Osteoblast (primary cell): ENCODE data around the gene TULP4. TPM values are rescaled to one million over a fixed set of nuclear protein-coding genes. Genes with fewer than 3 reads are reported as not detected.
A peak's percentile ranks its signal among the peaks of the same experiment; 100 is the strongest.

Experiments used
- DNase-seq: peaks from one replicate; pipeline ENCODE4 v3.0.0; 2011; ENCODE audit warnings: low spot score, mixed read lengths; ENCODE audit not compliant: insufficient read length; ENCODE audit errors: missing footprints
- H2AFZ ChIP-seq: 2 replicates; pipeline ENCODE4 v1.6.0; 2011; ENCODE audit warnings: mild to moderate bottlenecking, low read length
- H3K27ac ChIP-seq: 2 replicates; pipeline ENCODE4 v1.5.1; 2011; ENCODE audit warnings: mild to moderate bottlenecking, low read depth, low read length, moderate library complexity
- H3K27me3 ChIP-seq: 2 replicates; pipeline ENCODE4 v1.6.0; 2012; ENCODE audit warnings: mild to moderate bottlenecking, control low read depth, inconsistent platforms, low read length, moderate library complexity; ENCODE audit not compliant: insufficient read depth
- H3K36me3 ChIP-seq: 2 replicates; pipeline ENCODE4 v1.5.1; 2011; ENCODE audit warnings: mild to moderate bottlenecking, low read length, control low read depth, moderate library complexity; ENCODE audit not compliant: insufficient read depth
- H3K4me1 ChIP-seq: 2 replicates; pipeline ENCODE4 v1.5.1; 2011; ENCODE audit warnings: mild to moderate bottlenecking, low read length, control low read depth, moderate library complexity; ENCODE audit not compliant: insufficient read depth
- H3K4me2 ChIP-seq: 2 replicates; pipeline ENCODE4 v1.6.0; 2011; ENCODE audit warnings: mild to moderate bottlenecking, low read length; ENCODE audit not compliant: insufficient read depth
- H3K4me3 ChIP-seq: fragments of 200-600 bp; sonication (generic); 3 replicates; pipeline ENCODE4 v1.5.1; 2012; ENCODE audit warnings: mild to moderate bottlenecking, low read length, inconsistent platforms; ENCODE audit not compliant: insufficient read depth
- H3K79me2 ChIP-seq: 2 replicates; pipeline ENCODE4 v1.6.0; 2012; ENCODE audit warnings: mild to moderate bottlenecking, low read length, control low read depth, inconsistent platforms; ENCODE audit not compliant: insufficient read depth
- H3K9me3 ChIP-seq: 2 replicates; pipeline ENCODE4 v1.5.1; 2011; ENCODE audit warnings: low read depth, low read length, control low read depth
- H4K20me1 ChIP-seq: 2 replicates; pipeline ENCODE4 v1.6.0; 2012; ENCODE audit warnings: mild to moderate bottlenecking, low read length, control low read depth; ENCODE audit not compliant: insufficient read depth
- CTCF ChIP-seq: IDR thresholded peaks from 2 replicates; pipeline ENCODE4 v1.5.1; 2011; ENCODE audit warnings: mild to moderate bottlenecking, low read depth, low read length, moderate library complexity; ENCODE audit errors: extremely low read depth
- total RNA-seq: library from RNA; depleted of rRNA; stranded (reverse); fragments of >200 nt; gene quantifications from 2 replicates; pipeline ENCODE4 v1.2.3, GENCODE V29; 2012

TULP4 gene
- total RNA-seq, 1 donor: 172 TPM

- H3K4me3 ChIP-seq: no peak overlapping the region
- DNase-seq: peak; percentile 90
- no peaks in the 10 kb centered on the region for H3K27me3 ChIP-seq
- peaks cover 21% of the 10 kb centered on the region for H3K4me1 ChIP-seq
- H3K4me2 ChIP-seq: no peak overlapping the region
- H4K20me1 ChIP-seq: peaks cover 24% of the 10 kb centered on the region
- H3K79me2 ChIP-seq: peaks cover 62% of the 10 kb centered on the region
- H3K9me3 ChIP-seq: no peaks in the 10 kb centered on the region
- no peak for TF ChIP-seq CTCF
- no peak overlapping the region for H2AFZ ChIP-seq
- H3K27ac ChIP-seq: no peak overlapping the region
- no peaks in the 10 kb centered on the region for H3K36me3 ChIP-seq
Observed at GRCh38 chr6:158321960-158322359, 9.7 kb downstream of the TULP4 start.

- Histone ChIP-seq H3K9me3 (no peaks in the 10 kb centered on the region), H4K20me1 (peaks cover 24% of the 10 kb centered on the region), H3K4me2 (no peak overlapping the region), H3K79me2 (peaks cover 66% of the 10 kb centered on the region), H3K4me1 (peaks cover 21% of the 10 kb centered on the region), H3K4me3 (no peak overlapping the region), H2AFZ (no peak overlapping the region), H3K36me3 (no peaks in the 10 kb centered on the region), H3K27ac (no peak overlapping the region), H3K27me3 (no peaks in the 10 kb centered on the region)
- TF ChIP-seq CTCF: no peak
- no peak for DNase-seq
Observed at GRCh38 chr6:158322400-158322723, 10.1 kb downstream of the TULP4 start.

GRCh38 chr6:158322724-158323560, 10.7 kb downstream of the TULP4 start:
- H3K36me3 ChIP-seq: no peaks in the 10 kb centered on the region
- no peak for DNase-seq
- H3K9me3 ChIP-seq: no peaks in the 10 kb centered on the region
- H3K79me2 ChIP-seq: peaks cover 71% of the 10 kb centered on the region
- TF ChIP-seq CTCF: no peak
- H3K27me3 ChIP-seq: no peaks in the 10 kb centered on the region
- no peak overlapping the region for H3K27ac ChIP-seq
- H3K4me1 ChIP-seq: peaks cover 21% of the 10 kb centered on the region
- no peak overlapping the region for H2AFZ ChIP-seq
- H4K20me1 ChIP-seq: peaks cover 27% of the 10 kb centered on the region
- H3K4me2 ChIP-seq: no peak overlapping the region
- H3K4me3 ChIP-seq: no peak overlapping the region

- no peak overlapping the region for H3K27ac ChIP-seq
- no peaks in the 10 kb centered on the region for H3K36me3 ChIP-seq
- no peaks in the 10 kb centered on the region for H3K27me3 ChIP-seq
- H2AFZ ChIP-seq: no peak overlapping the region
- H3K79me2 ChIP-seq: peaks cover 70% of the 10 kb centered on the region
- H3K9me3 ChIP-seq: no peaks in the 10 kb centered on the region
- H4K20me1 ChIP-seq: peaks cover 27% of the 10 kb centered on the region
- no peak for DNase-seq
- H3K4me1 ChIP-seq: peaks cover 21% of the 10 kb centered on the region
- H3K4me3 ChIP-seq: no peak overlapping the region
- no peak for TF ChIP-seq CTCF
- H3K4me2 ChIP-seq: no peak overlapping the region
Observed at GRCh38 chr6:158323561-158323958, 11.3 kb downstream of the TULP4 start.
